Stimulated activated CD4-positive, alpha-beta T cell treated with anti-CD3 and anti-CD28 coated beads, Interleukin-2, amount 100 ng/mL, for 4 hours (primary cell): Measurements from ENCODE around the gene SMC3.
"Not testable (repeated sequence)": the region's sequence is repeated elsewhere in the genome, so short reads cannot be mapped to it uniquely, and the experiment has no call there.

Experiments
- DNase-seq: peaks from one replicate; pipeline ENCODE4 v3.0.0-alpha.2; 2020; ENCODE audit warnings: low read depth

The SMC3 gene

GRCh38 chr10:110625951-110626855 lies 58.7 kb downstream of the SMC3 start:
- no peak for DNase-seq

DNA sequence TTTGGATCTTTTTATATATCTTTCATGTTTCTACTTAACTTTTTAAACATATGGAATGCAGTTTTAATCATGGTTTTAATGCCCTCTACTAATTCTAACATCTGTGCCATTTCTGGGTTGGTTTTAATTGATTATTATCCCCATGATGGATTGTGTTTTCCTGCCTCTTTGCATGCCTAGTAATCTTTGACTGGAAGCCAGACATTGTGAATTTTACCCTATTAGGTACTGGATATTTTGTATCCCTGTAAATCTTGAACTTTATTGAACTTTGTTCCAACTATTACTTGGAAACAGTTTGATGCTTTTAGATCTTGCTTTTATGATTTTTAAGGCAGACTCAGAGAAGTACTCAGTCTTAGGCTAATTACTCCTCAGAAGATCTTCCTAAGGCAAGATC lies 60.7 kb downstream of the SMC3 start:
- no peak for DNase-seq

- DNase-seq, result no peak
Observed at GRCh38 chr10:110629680-110630191, 62.2 kb downstream of the SMC3 start.

DNA sequence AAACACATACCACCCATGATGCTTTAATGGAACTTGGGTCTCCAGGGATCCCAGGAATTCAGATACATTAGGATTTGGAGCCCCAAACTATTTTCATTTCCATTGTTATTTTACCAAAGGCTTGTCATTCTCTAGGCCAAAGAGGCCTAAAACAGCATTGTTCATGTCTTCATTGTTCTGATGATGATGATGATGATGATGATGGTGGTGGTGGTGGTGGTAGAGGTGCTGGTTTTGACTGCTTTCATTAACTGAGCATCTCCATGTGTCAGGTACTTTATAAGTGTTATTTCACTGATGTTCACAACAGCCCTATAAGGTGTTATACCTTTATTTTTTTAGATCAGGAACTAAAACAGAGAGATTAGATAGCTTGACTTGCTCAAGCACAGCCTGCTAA lies 64.4 kb downstream of the SMC3 start:
- DNase-seq, result no peak

DNA sequence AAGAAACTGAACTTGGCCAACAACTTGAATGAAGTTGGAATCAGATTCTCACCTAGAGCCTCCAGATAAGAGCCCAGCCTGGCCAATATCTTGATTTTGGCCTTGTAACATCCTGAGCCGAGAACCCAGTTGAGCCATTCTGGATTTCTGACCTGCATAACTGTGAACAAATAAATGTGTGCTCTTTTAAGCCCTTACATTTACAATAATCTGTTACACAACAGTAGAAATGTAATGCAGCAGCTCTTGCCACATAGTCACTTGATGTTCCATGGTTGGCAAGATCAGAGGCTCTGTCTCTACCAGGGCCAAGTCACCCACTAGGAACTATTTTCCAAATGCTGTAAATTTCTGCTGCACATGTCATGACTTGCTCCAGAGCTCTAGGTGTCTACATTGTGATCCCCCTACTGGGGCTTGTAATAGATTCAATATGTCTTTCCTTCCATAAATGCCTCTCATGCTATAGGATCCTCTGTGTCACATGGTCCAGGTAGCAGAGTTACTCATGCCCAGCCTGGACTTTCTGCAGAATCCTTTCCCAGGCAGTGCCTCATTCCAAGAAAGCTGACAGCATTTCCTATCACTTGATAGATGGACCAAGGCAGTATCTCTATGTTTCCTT lies 65.2 kb downstream of the SMC3 start:
- no peak for DNase-seq

GRCh38 chr10:110634527-110635209 lies 67.2 kb downstream of the SMC3 start:
- no peak for DNase-seq

GRCh38 chr10:110636572-110636931 lies 69.1 kb downstream of the SMC3 start:
- no peak for DNase-seq

DNA sequence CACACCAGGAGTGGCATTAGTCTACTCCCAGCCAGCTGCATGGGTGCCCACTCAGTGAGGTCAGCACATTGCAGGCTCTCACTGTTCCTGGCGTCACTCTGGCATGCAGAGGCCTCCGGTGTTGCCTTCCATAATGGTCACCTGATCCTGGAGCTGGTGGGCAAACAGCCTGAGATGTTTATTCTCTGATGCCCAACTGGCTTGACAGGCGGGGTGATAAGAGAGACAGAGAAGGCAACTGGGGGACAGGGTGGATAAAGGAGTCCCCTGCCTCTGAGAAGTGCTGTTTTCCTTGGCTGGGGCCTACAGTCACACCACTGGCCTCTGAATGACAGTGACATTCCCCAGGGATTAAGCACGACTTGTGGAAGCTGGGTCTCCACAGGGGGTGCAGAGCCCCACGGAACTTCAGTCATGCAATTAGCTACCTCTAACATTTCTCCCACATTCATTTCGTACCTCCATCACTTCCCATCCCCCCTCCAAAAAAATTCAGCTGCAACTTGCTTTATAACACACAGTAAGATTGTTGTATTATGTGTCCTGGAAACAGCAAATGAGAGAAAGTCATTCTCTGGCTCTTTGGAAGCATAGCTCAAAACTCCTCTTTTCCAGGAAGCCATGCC lies 69.5 kb downstream of the SMC3 start:
- DNase-seq, result no peak

DNA sequence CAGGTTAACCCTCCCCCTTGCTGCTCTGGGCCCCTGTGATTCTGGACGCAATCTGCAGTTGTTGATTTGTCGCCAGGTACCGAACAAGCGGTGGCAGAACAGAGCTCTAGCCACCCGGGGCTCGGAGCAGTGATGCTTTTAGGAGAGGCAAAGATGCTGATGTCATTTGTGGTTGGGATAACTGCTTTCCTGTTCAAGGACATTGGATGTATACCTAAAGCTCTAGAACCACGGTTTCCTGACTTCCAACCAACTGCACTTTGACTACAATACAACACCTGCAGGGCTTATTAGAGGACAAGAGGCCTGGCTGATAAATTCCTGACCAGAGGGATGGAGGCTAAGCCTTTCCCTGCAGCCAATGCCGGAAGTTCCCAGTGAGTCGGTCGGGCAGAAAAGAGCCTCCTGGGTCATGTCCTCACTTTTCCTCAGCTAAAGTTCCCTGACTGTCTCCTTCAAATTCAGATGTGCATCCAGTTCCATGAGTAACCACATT lies 70.1 kb downstream of the SMC3 start:
- no peak for DNase-seq

DNA sequence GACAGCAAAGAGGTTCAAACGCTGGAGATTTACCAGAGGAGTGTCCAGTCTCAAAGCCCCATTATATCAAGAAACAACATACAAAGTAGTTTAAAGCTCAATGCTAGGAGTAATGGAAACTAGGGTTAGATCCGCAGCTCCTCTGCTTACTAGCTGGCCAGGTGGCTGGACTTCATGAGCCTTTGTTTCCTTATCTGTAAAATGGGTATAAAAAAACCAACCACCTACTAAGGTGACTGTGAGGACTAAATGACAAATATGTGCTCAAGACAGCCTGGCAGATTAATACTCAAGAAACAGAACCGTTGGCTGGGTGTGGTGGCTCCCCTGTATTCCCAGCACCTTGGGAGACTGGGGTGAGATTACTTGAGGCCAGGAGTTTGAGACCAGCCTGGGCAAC lies 70.8 kb downstream of the SMC3 start:
- no peak for DNase-seq

- DNase-seq, result not testable (repeated sequence)
Observed at GRCh38 chr10:110639046-110639445, 71.6 kb downstream of the SMC3 start.

DNA sequence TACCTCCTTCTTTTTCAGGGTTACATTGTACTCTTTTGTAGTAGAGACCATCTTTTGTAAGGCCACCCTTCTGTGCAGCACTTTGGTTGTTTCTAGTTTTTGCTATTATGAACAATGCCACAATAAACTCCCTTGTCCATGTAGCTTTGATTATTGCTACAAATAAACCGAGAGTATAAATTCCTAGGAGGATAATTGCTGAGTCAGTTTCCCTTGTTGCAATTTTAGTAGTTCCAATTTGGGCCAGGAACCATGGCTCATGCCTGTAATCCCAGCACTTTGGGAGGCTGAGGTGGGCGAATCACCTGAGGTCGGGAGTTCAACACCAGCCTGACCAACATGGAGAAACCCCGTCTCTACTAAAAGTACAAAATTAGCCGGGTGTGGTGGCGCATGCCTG lies 72.4 kb downstream of the SMC3 start:
- DNase-seq, result not testable (repeated sequence)

- peak; percentile 36 for DNase-seq
Observed at GRCh38 chr10:110641256-110641655, 73.8 kb downstream of the SMC3 start.

DNA sequence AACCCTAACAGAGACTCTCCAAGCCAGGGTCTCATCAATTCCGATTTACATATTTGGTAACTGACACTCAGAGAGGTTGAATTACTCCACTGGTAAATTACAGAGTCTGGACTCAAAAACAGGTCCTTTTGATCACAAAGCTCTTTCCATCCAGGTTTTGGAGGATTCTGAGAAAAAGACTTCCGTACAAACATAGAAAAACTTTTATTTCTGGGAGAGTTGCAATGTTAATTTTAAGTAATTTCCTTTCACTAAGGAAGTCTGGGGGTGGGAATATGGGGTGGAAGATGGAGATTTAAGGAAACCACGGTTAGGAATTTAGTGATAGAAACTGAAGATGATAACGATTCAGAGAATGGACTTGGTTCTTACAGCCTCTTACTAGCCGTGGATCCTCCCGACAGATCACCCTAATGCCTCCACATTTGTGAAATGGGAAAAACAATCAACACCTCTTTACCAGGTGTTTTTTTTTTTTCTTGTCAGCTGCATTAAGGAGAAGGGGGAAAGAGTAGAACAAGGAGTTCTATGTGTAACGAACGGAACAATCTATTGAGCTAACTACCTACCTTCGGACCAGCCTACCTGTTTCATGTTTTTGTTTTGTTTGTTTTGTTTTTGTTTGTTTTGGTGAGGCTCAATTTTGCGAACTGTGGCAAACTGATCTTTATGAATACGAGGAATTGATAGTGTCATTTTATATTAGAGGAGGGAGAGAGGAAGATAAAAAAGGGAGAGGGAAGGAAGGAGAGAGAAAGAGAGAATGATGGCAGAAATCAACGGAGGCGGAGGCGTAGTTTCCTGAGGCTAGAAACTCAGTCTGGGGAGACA lies 74.9 kb downstream of the SMC3 start:
- no peak for DNase-seq

- no peak for DNase-seq
Observed at GRCh38 chr10:110643035-110643652, 75.6 kb downstream of the SMC3 start.

DNA sequence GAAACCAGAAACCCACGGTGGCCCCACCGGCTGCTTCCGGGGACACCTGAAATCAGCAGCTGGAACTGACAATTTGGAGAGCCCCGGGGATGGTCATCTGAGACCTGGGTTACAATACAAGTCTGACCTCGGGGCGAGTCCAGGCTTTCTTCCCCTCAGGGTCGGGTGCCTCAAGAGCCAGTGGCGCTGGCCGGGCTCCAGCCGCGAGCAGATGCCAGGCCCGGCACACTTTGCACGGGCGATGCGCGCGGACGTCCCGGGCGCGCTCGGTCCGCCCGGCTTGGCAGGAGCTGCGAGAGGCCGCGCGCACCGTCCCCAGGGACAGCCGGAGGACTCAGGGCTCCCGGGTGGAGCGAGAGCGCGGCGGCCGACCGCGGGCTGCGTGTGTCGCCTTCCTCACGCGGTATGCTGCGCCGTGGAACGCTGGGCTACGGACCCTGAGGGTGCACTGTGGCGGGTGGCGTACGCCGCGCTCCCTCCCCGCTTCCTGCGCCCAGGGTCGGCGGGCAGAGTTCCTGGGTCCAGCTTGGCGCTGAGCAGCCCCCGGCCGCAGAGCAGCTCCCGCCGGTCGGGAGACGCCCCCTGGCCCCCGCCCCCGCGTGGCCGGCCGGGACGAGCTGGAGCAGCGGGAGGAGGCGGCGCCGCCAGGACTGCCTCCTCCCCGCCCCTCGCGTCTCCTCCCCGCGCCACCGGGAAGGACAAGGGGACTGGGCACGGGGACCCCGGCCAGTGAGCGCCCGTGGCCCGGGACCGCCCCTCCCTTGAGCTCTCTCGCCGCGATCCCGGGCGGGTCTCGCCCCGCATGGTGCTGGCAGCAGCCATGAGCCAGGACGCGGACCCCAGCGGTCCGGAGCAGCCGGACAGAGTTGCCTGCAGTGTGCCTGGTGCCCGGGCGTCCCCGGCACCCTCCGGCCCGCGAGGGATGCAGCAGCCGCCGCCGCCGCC lies 76.4 kb downstream of the SMC3 start, which contains the start of gene RBM20:
Gene RBM20, plus strand, starts transcription at position 684 of the 945 bp plus-strand sequence. Its CDS starts 119 bp downstream, at position 803.
- DNase-seq, result no peak

GRCh38 chr10:110644598-110645462 lies 77.3 kb downstream of the SMC3 start:
- DNase-seq, result no peak

DNA sequence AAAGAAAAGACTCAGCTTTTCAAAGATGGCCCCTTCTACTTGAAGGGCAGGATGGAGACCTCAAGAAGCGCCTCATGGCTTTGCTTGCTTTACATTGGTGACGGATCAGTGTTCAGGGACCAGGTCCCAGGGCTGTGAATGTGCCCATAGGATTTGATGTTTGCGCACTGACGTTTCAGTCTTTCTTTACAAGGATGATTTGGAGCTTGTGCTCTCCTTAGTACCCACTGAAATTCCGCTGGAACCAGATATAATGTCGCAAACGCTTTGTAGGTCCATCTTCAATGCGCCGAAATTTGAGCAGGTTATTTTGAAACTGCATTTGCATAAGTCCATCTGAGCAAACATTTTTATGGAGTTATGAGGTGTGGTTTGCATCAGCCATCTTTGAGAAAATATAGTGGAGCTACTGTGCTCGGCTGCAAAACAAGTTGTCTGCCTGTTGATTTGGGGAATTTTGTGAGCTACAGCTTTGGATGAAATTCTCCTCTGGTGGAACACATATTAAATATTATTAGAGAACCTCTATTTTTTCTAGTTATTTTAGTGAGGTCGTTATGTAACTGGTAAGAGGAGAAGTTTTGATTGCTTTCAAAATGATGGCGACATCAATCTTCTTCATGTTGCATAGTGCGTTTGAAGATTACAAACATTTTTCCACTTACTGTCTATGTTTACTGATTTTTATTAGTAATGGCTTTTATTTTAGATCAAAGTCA lies 79.1 kb downstream of the SMC3 start:
- no peak for DNase-seq
